Kidney capillary endothelial cell (primary cell): ENCODE data around the gene ZCCHC14.
A peak's percentile ranks its signal among the peaks of the same experiment; 100 is the strongest.
"Not testable (repeated sequence)": the region's sequence is repeated elsewhere in the genome, so short reads cannot be mapped to it uniquely, and the experiment has no call there.

Experiments
- DNase-seq: peaks from one replicate; pipeline ENCODE4 v3.0.0-alpha.2; 2018; ENCODE audit warnings: low spot score

ZCCHC14 gene

GRCh38 chr16:87524407-87524806 is 31.6 kb upstream of the ZCCHC14 start:
- DNase-seq, result no peak

GRCh38 chr16:87523605-87524004 is 30.8 kb upstream of the ZCCHC14 start:
- DNase-seq, result not testable (repeated sequence)

- not testable (repeated sequence) for DNase-seq
These were observed 28.9 kb upstream of the ZCCHC14 start for GRCh38 chr16:87521764-87522163.

GRCh38 chr16:87519170-87519569 is 26.3 kb upstream of the ZCCHC14 start:
- not testable (repeated sequence) for DNase-seq

GRCh38 chr16:87518430-87519051 is 25.7 kb upstream of the ZCCHC14 start:
- not testable (repeated sequence) for DNase-seq

- peak; percentile 44 for DNase-seq
These were observed 25.0 kb upstream of the ZCCHC14 start for GRCh38 chr16:87517610-87518429.

GRCh38 chr16:87516361-87516760 is 23.5 kb upstream of the ZCCHC14 start:
- no peak for DNase-seq

GRCh38 chr16:87515475-87516330 is 22.9 kb upstream of the ZCCHC14 start:
- DNase-seq, result no peak

- not testable (repeated sequence) for DNase-seq
These were observed 17.0 kb upstream of the ZCCHC14 start for GRCh38 chr16:87509778-87510177.

- no peak for DNase-seq
These were observed 14.7 kb upstream of the ZCCHC14 start for GRCh38 chr16:87507351-87508069.

- DNase-seq, result no peak
These were observed 13.9 kb upstream of the ZCCHC14 start for GRCh38 chr16:87506423-87507350.

- no peak for DNase-seq
These were observed 13.0 kb upstream of the ZCCHC14 start for GRCh38 chr16:87505834-87506233.

GRCh38 chr16:87503232-87503937 is 10.6 kb upstream of the ZCCHC14 start:
- not testable (repeated sequence) for DNase-seq

GRCh38 chr16:87502308-87502969 is 9.6 kb upstream of the ZCCHC14 start:
- no peak for DNase-seq

GRCh38 chr16:87501117-87501516 is 8.3 kb upstream of the ZCCHC14 start:
- no peak for DNase-seq

- DNase-seq, result no peak
These were observed 6.3 kb upstream of the ZCCHC14 start for GRCh38 chr16:87499189-87499486.

GRCh38 chr16:87498324-87499188 is 5.7 kb upstream of the ZCCHC14 start:
- DNase-seq, result no peak

- not testable (repeated sequence) for DNase-seq
These were observed 5.0 kb upstream of the ZCCHC14 start for GRCh38 chr16:87497767-87498290.
